ENCODE measurements around the gene TMEM115.

GRCh38 chr3:50320853-50321335, 38.4 kb downstream of the TMEM115 start:
- TF ChIP-seq POLR2AphosphoS5 (IDR thresholded peaks at IDR 0.05): peak in 1 of 3 donors; percentile 47
- no peak for TF ChIP-seq CTCF (IDR thresholded peaks at IDR 0.05)
